GM03348 (cell line): Measurements from ENCODE around the gene OLFM1.
"Not testable (repeated sequence)": the region's sequence is repeated elsewhere in the genome, so short reads cannot be mapped to it uniquely, and the experiment has no call there.

ENCODE experiments used
- DNase-seq: peaks from one replicate; pipeline ENCODE4 v3.0.0; 2012; ENCODE audit warnings: low spot score

OLFM1 gene

GRCh38 chr9:135060461-135061116 lies 26.9 kb upstream of the OLFM1 start:
- DNase-seq = no peak

- DNase-seq = no peak
Measured at GRCh38 chr9:135061441-135061840, 26.0 kb upstream of the OLFM1 start.

GRCh38 chr9:135062254-135062653 lies 25.2 kb upstream of the OLFM1 start:
- no peak for DNase-seq

- DNase-seq = not testable (repeated sequence)
Measured at GRCh38 chr9:135063466-135063865, 24.0 kb upstream of the OLFM1 start.

- DNase-seq = not testable (repeated sequence)
Measured at GRCh38 chr9:135063888-135064287, 23.6 kb upstream of the OLFM1 start.

- no peak for DNase-seq
Measured at GRCh38 chr9:135065151-135065550, 22.3 kb upstream of the OLFM1 start.

- DNase-seq = no peak
Measured at GRCh38 chr9:135065804-135066203, 21.7 kb upstream of the OLFM1 start.

- DNase-seq = no peak
Measured at GRCh38 chr9:135066291-135066690, 21.2 kb upstream of the OLFM1 start.

GRCh38 chr9:135067096-135067710 lies 20.3 kb upstream of the OLFM1 start:
- DNase-seq = no peak

- DNase-seq = no peak
Measured at GRCh38 chr9:135068776-135069415, 18.6 kb upstream of the OLFM1 start.

GRCh38 chr9:135069558-135070197 lies 17.8 kb upstream of the OLFM1 start:
- DNase-seq = no peak

- DNase-seq = no peak
Measured at GRCh38 chr9:135070198-135070951, 17.1 kb upstream of the OLFM1 start.

- DNase-seq = no peak
Measured at GRCh38 chr9:135070964-135071735, 16.3 kb upstream of the OLFM1 start.

- no peak for DNase-seq
Measured at GRCh38 chr9:135073081-135073740, 14.3 kb upstream of the OLFM1 start.

- no peak for DNase-seq
Measured at GRCh38 chr9:135073741-135074305, 13.6 kb upstream of the OLFM1 start.

GRCh38 chr9:135074354-135075233 lies 12.9 kb upstream of the OLFM1 start:
- DNase-seq = no peak

GRCh38 chr9:135075234-135076142 lies 12.0 kb upstream of the OLFM1 start:
- peak; percentile 83 for DNase-seq

GRCh38 chr9:135076143-135076875 lies 11.2 kb upstream of the OLFM1 start:
- DNase-seq = no peak
